GM18499 (cell line): Measurements from ENCODE around the gene C1orf116.

Source experiments
- ATAC-seq: cut with Tn5 transposase; IDR thresholded peaks from one replicate; pipeline ENCODE4 v1.9.1; 2021; ENCODE audit warnings: moderate number of reproducible peaks; ENCODE audit not compliant: insufficient read depth, unreplicated experiment

The C1orf116 gene

GRCh38 chr1:207021876-207022596 lies 10.5 kb downstream of the C1orf116 start:
- no peak for ATAC-seq

- no peak for ATAC-seq
Measured at GRCh38 chr1:207021139-207021861, 11.3 kb downstream of the C1orf116 start.

GRCh38 chr1:207020709-207021107 lies 11.8 kb downstream of the C1orf116 start:
- no peak for ATAC-seq

GRCh38 chr1:207020065-207020708 lies 12.4 kb downstream of the C1orf116 start:
- ATAC-seq: no peak

- ATAC-seq: no peak
Measured at GRCh38 chr1:207019661-207020060, 12.9 kb downstream of the C1orf116 start.

- ATAC-seq: no peak
Measured at GRCh38 chr1:207019161-207019560, 13.4 kb downstream of the C1orf116 start.

- no peak for ATAC-seq
Measured at GRCh38 chr1:207018707-207019106, 13.8 kb downstream of the C1orf116 start.

- ATAC-seq: no peak
Measured at GRCh38 chr1:207017615-207018559, 14.7 kb downstream of the C1orf116 start.

GRCh38 chr1:207015791-207016190 lies 16.8 kb downstream of the C1orf116 start:
- ATAC-seq: no peak

- no peak for ATAC-seq
Measured at GRCh38 chr1:207014728-207015127, 17.8 kb downstream of the C1orf116 start.

- ATAC-seq: no peak
Measured at GRCh38 chr1:207013321-207014085, 19.1 kb downstream of the C1orf116 start.

GRCh38 chr1:207010726-207011125 lies 21.8 kb downstream of the C1orf116 start:
- no peak for ATAC-seq

- ATAC-seq: no peak
Measured at GRCh38 chr1:207009945-207010344, 22.6 kb downstream of the C1orf116 start.

GRCh38 chr1:207009182-207009850 lies 23.2 kb downstream of the C1orf116 start:
- ATAC-seq: no peak

- ATAC-seq: no peak
Measured at GRCh38 chr1:207007352-207008033, 25.1 kb downstream of the C1orf116 start.

- ATAC-seq: no peak
Measured at GRCh38 chr1:207006914-207007313, 25.6 kb downstream of the C1orf116 start.

GRCh38 chr1:207006083-207006482 lies 26.5 kb downstream of the C1orf116 start:
- no peak for ATAC-seq
